AG10803 (cell line): ENCODE measurements around the gene H1-8.
"Not testable (repeated sequence)": the region's sequence is repeated elsewhere in the genome, so short reads cannot be mapped to it uniquely, and the experiment has no call there.

Source experiments
- DNase-seq: peaks from one replicate; pipeline ENCODE4 v3.0.0; 2010; ENCODE audit warnings: low read depth
- H3K4me3 ChIP-seq: 2 replicates; pipeline ENCODE4 v1.5.1; 2011; ENCODE audit warnings: mild to moderate bottlenecking, low read length, control low read depth
- CTCF ChIP-seq: conservative IDR thresholded peaks from 2 replicates; pipeline ENCODE4 v1.5.1; 2011; ENCODE audit warnings: mild to moderate bottlenecking, low read length, control low read depth, inconsistent platforms

Gene H1-8

GRCh38 chr3:129543156-129543790, at the start of gene H1-8:
Gene H1-8, plus strand, starts transcription at chr3:129543175. Its CDS starts 44 bp downstream, at chr3:129543219.
- no peak for TF ChIP-seq CTCF
- DNase-seq, result no peak
- H3K4me3 ChIP-seq, result no peak within 1 kb of the TSS

GRCh38 chr3:129493206-129493605, 49.8 kb upstream of the H1-8 start:
- no peak for TF ChIP-seq CTCF
- DNase-seq, result no peak
- H3K4me3 ChIP-seq, result no peak overlapping the region

GRCh38 chr3:129494499-129494898, 48.5 kb upstream of the H1-8 start:
- peak; percentile 8 for DNase-seq
- not testable (repeated sequence) for H3K4me3 ChIP-seq

GRCh38 chr3:129495006-129495639, 47.9 kb upstream of the H1-8 start:
- peak; percentile 81 for DNase-seq
- H3K4me3 ChIP-seq, result not testable (repeated sequence)

- not testable (repeated sequence) for H3K4me3 ChIP-seq, DNase-seq
Observed at GRCh38 chr3:129497876-129498275, 45.1 kb upstream of the H1-8 start.

GRCh38 chr3:129498603-129499488, 44.1 kb upstream of the H1-8 start:
- not testable (repeated sequence) for H3K4me3 ChIP-seq, DNase-seq

- DNase-seq, H3K4me3 ChIP-seq: not testable (repeated sequence)
Observed at GRCh38 chr3:129499604-129500333, 43.2 kb upstream of the H1-8 start.

- no peak overlapping the region for H3K4me3 ChIP-seq
- no peak for DNase-seq
- no peak for TF ChIP-seq CTCF
Observed at GRCh38 chr3:129500334-129500658, 42.7 kb upstream of the H1-8 start.

GRCh38 chr3:129501630-129502029, 41.3 kb upstream of the H1-8 start:
- no peak for DNase-seq
- H3K4me3 ChIP-seq, result no peak overlapping the region
- no peak for TF ChIP-seq CTCF
